CD14-positive monocyte (primary cell): Measurements from ENCODE around the gene DGCR2. TPM values are rescaled to one million over a fixed set of nuclear protein-coding genes. Genes with fewer than 3 reads are reported as not detected.

ENCODE experiments used
- DNase-seq, 3 donors: peaks; one replicate each; pipeline ENCODE4 v3.0.0-alpha.2; 2011 to 2022
- H2AFZ ChIP-seq: 2 replicates; pipeline ENCODE4 v1.6.0; 2012; ENCODE audit warnings: mild to moderate bottlenecking, low read depth, low read length, inconsistent platforms; ENCODE audit not compliant: insufficient read depth, poor library complexity, severe bottlenecking
- H3K27ac ChIP-seq, 2 donors: 1 replicate in 1 of 2; 2 replicates in 1 of 2; pipeline ENCODE4 v1.5.1; 2012 to 2013; ENCODE audit warnings: low read length in 2 of 2, control low read depth in 1 of 2, inconsistent platforms in 1 of 2, low read depth in 1 of 2, mild to moderate bottlenecking in 1 of 2
- H3K27me3 ChIP-seq, 2 donors: one replicate each; pipeline versions ENCODE4 v1.6.0 to v1.6.1; 2011 to 2013; ENCODE audit warnings: low read length in 2 of 2; ENCODE audit not compliant: control insufficient read depth in 2 of 2, insufficient read depth in 2 of 2
- H3K36me3 ChIP-seq, 2 donors: replicated peaks in 1 of 2; 1 replicate in 1 of 2; 2 replicates in 1 of 2; pipeline versions ENCODE4 v1.5.1 to v1.6.1; 2012 to 2013; ENCODE audit warnings: low read length in 2 of 2, control low read depth in 1 of 2, inconsistent platforms in 1 of 2, mild to moderate bottlenecking in 1 of 2; ENCODE audit not compliant: insufficient read depth in 2 of 2, control insufficient read depth in 1 of 2
- H3K4me1 ChIP-seq, 2 donors: 1 replicate in 1 of 2; 2 replicates in 1 of 2; pipeline versions ENCODE4 v1.5.1 to v1.6.1; 2012 to 2013; ENCODE audit warnings: low read length in 2 of 2, control low read depth in 1 of 2, inconsistent platforms in 1 of 2, mild to moderate bottlenecking in 1 of 2, moderate library complexity in 1 of 2; ENCODE audit not compliant: insufficient read depth in 2 of 2, control insufficient read depth in 1 of 2
- H3K4me2 ChIP-seq: replicated peaks from 2 replicates; pipeline ENCODE3; 2012; ENCODE audit warnings: low read length, moderate library complexity, mild to moderate bottlenecking; ENCODE audit not compliant: poor library complexity, severe bottlenecking; ENCODE audit errors: extremely low read depth
- H3K4me3 ChIP-seq, 3 experiments: fragments of 200-600 bp in 1 of 3; sonication (generic) in 1 of 3; replicated peaks in 1 of 3; 1 replicate in 2 of 3; 2 replicates in 1 of 3; pipeline ENCODE4 v1.5.1; 2011 to 2013; ENCODE audit warnings: low read length in 3 of 3, mild to moderate bottlenecking in 3 of 3, control low read depth in 2 of 3, low read depth in 2 of 3, inconsistent platforms in 1 of 3, moderate library complexity in 1 of 3
- H3K79me2 ChIP-seq: 2 replicates; pipeline ENCODE4 v1.6.0; 2012; ENCODE audit warnings: mild to moderate bottlenecking, control low read depth, inconsistent platforms, low read length, moderate library complexity; ENCODE audit not compliant: insufficient read depth
- H3K9ac ChIP-seq: 2 replicates; pipeline ENCODE4 v1.6.0; 2017; ENCODE audit warnings: low read length, mild to moderate bottlenecking; ENCODE audit not compliant: insufficient read depth, poor library complexity, severe bottlenecking
- H3K9me3 ChIP-seq, 2 donors: replicated peaks in 1 of 2; 1 replicate in 1 of 2; 2 replicates in 1 of 2; pipeline versions ENCODE4 v1.5.1 to v1.6.1; 2012 to 2013; ENCODE audit warnings: low read length in 2 of 2, control low read depth in 1 of 2; ENCODE audit not compliant: control insufficient read depth in 1 of 2, insufficient read depth in 1 of 2
- H4K20me1 ChIP-seq: 2 replicates; pipeline ENCODE4 v1.6.0; 2012; ENCODE audit warnings: mild to moderate bottlenecking, low read length, control low read depth, moderate library complexity; ENCODE audit not compliant: insufficient read depth
- H3K27ac Mint-ChIP-seq, 7 donors: one replicate each; pipeline ENCODE4 v1.8.0; 2020; ENCODE audit warnings: mild to moderate bottlenecking in 7 of 7, mixed read lengths in 7 of 7, moderate library complexity in 6 of 7, inconsistent platforms in 2 of 7
- H3K27me3 Mint-ChIP-seq, 3 donors: one replicate each; pipeline ENCODE4 v1.8.0; 2021 to 2022; ENCODE audit warnings: low read depth in 3 of 3, mild to moderate bottlenecking in 3 of 3, mixed read lengths in 3 of 3, moderate library complexity in 3 of 3, inconsistent platforms in 1 of 3
- H3K36me3 Mint-ChIP-seq, 2 donors: one replicate each; pipeline ENCODE4 v1.8.0; 2020; ENCODE audit warnings: mixed read lengths in 2 of 2, inconsistent platforms in 1 of 2, mild to moderate bottlenecking in 1 of 2
- H3K4me1 Mint-ChIP-seq: one replicate; pipeline ENCODE4 v1.8.0; 2020; ENCODE audit warnings: mild to moderate bottlenecking, mixed read lengths
- H3K4me3 Mint-ChIP-seq, 2 donors: one replicate each; pipeline ENCODE4 v1.8.0; 2020; ENCODE audit warnings: mild to moderate bottlenecking in 2 of 2, mixed read lengths in 2 of 2, moderate library complexity in 1 of 2
- H3K9me3 Mint-ChIP-seq, 7 donors: one replicate each; pipeline ENCODE4 v1.8.0; 2020 to 2022; ENCODE audit warnings: mixed read lengths in 7 of 7, mild to moderate bottlenecking in 6 of 7, moderate library complexity in 6 of 7, inconsistent platforms in 2 of 7
- CTCF ChIP-seq: fragments of 200-600 bp; IDR thresholded peaks from one replicate; pipeline ENCODE4 v1.8.0; 2022; ENCODE audit warnings: antibody characterized with exemption, mild to moderate bottlenecking
- WGBS: methylation state at CpG from one replicate; pipeline ENCODE4 v1.1.5; 2013; ENCODE audit warnings: missing lambda C conversion rate; ENCODE audit not compliant: insufficient coverage; 5-methylcytosine and 5-hydroxymethylcytosine counted together
- intact Hi-C, 2 donors: fragments of 100-400 bp; cut with micrococcal nuclease; formaldehyde crosslinking; loops; one replicate each; pipeline versions ENCODE4 v1.15.0 to v1.15.1; 2023
- polyA plus RNA-seq, 3 donors: library from polyadenylated mRNA; depleted of rRNA in 1 of 3; unstranded in 2 of 3; stranded (reverse) in 1 of 3; fragments of 300-500 nt in 2 of 3; fragments of >200 nt in 1 of 3; fragmentation: Illumina TruSeq in 2 of 3; gene quantifications; 1 replicate in 2 of 3; 2 replicates in 1 of 3; pipeline ENCODE4 v1.2.3, GENCODE V29; 2012 to 2021

The DGCR2 gene
- polyA plus RNA-seq, 3 donors = 28.9 to 37.0 (median 36.2) TPM

GRCh38 chr22:19134176-19134831 is 12.1 kb upstream of the DGCR2 start:
- Mint-ChIP-seq H3K27ac (peak overlapping the region in 4 of 7 donors; percentile 10 to 71 (median 62)), H3K4me1 (no peaks in the 10 kb centered on the region), H3K27me3 (peaks cover 0 to 4% (median 3%) of the 10 kb centered on the region in 3 donors), H3K4me3 (no peak overlapping the region), H3K36me3 (peaks cover 70 to 82% of the 10 kb centered on the region in 2 donors), H3K9me3 (no peaks in the 10 kb centered on the region)
- Histone ChIP-seq H3K4me1 (no peaks in the 10 kb centered on the region), H3K27me3 (no peaks in the 10 kb centered on the region), H3K9me3 (no peaks in the 10 kb centered on the region), H3K4me3 (no peak overlapping the region), H3K27ac (no peak overlapping the region), H3K9ac (no peak overlapping the region), H3K79me2 (no peaks in the 10 kb centered on the region), H2AFZ (no peak overlapping the region), H3K4me2 (no peak overlapping the region), H3K36me3 (peaks cover 77 to 85% of the 10 kb centered on the region in 2 donors), H4K20me1 (no peaks in the 10 kb centered on the region)
- TF ChIP-seq CTCF = no peak
- DNase-seq = no peak
- WGBS = 89% methylated on average over 10 of the region's 21 CpGs
- intact Hi-C loops = no loop called here

- H4K20me1 ChIP-seq = no peaks in the 10 kb centered on the region
- H3K79me2 ChIP-seq = no peaks in the 10 kb centered on the region
- peaks cover 70 to 77% of the 10 kb centered on the region in 2 donors for H3K36me3 ChIP-seq
- H3K4me1 Mint-ChIP-seq = peaks cover 1% of the 10 kb centered on the region
- H3K27me3 ChIP-seq = no peaks in the 10 kb centered on the region
- no peak for TF ChIP-seq CTCF
- no peak overlapping the region for H3K4me3 Mint-ChIP-seq
- intact Hi-C loops = no loop called here
- no peak overlapping the region for H3K9ac ChIP-seq
- H3K4me2 ChIP-seq = no peak overlapping the region
- peaks cover 0 to 3% (median 2%) of the 10 kb centered on the region in 3 donors for H3K27me3 Mint-ChIP-seq
- DNase-seq = no peak
- no peak overlapping the region for H2AFZ ChIP-seq
- no peaks in the 10 kb centered on the region for H3K4me1 ChIP-seq
- H3K9me3 Mint-ChIP-seq = no peaks in the 10 kb centered on the region
- H3K9me3 ChIP-seq = no peaks in the 10 kb centered on the region
- H3K4me3 ChIP-seq = no peak overlapping the region
- peaks cover 63 to 74% of the 10 kb centered on the region in 2 donors for H3K36me3 Mint-ChIP-seq
- no peak overlapping the region for H3K27ac ChIP-seq
- 98% methylated on average over 13 of the region's 13 CpGs for WGBS
- H3K27ac Mint-ChIP-seq = peak overlapping the region in 1 of 7 donors; percentile 26
These were observed 11.3 kb upstream of the DGCR2 start for GRCh38 chr22:19133561-19133960.
